ENCODE measurements around the gene ARMC12. TPM values are rescaled to one million over a fixed set of nuclear protein-coding genes. Genes with fewer than 3 reads are reported as not detected.

The ARMC12 gene
- total RNA-seq, 1 donor from 2014 or later: 0.69 TPM

- no peak for TF ChIP-seq CTCF (IDR thresholded peaks at IDR 0.05; ENCODE audit: unreplicated experiment)
- H3K27me3 Mint-ChIP-seq (ENCODE audit: unreplicated experiment): peaks cover 8% of the 10 kb centered on the region
- H3K4me3 Mint-ChIP-seq (ENCODE audit: unreplicated experiment): peak overlapping the region; percentile 79
- no peak for DNase-seq (ENCODE audit: low spot score)
- H3K4me1 Mint-ChIP-seq (ENCODE audit: unreplicated experiment): peaks cover 64% of the 10 kb centered on the region
- H3K27ac Mint-ChIP-seq (ENCODE audit: unreplicated experiment): peak overlapping the region; percentile 79
- H3K36me3 Mint-ChIP-seq (ENCODE audit: low read depth, unreplicated experiment): no peaks in the 10 kb centered on the region
- H3K9me3 Mint-ChIP-seq (ENCODE audit: unreplicated experiment): no peaks in the 10 kb centered on the region
Observed at GRCh38 chr6:35718911-35719381, 17.9 kb upstream of the ARMC12 start.

- no peak for TF ChIP-seq CTCF (IDR thresholded peaks at IDR 0.05; ENCODE audit: unreplicated experiment)
- H3K4me1 Mint-ChIP-seq (ENCODE audit: unreplicated experiment): peaks cover 64% of the 10 kb centered on the region
- H3K27ac Mint-ChIP-seq (ENCODE audit: unreplicated experiment): peak overlapping the region; percentile 79
- peak overlapping the region; percentile 79 for H3K4me3 Mint-ChIP-seq (ENCODE audit: unreplicated experiment)
- H3K27me3 Mint-ChIP-seq (ENCODE audit: unreplicated experiment): peaks cover 8% of the 10 kb centered on the region
- no peak for DNase-seq (ENCODE audit: low spot score)
- H3K9me3 Mint-ChIP-seq (ENCODE audit: unreplicated experiment): no peaks in the 10 kb centered on the region
- no peaks in the 10 kb centered on the region for H3K36me3 Mint-ChIP-seq (ENCODE audit: low read depth, unreplicated experiment)
Observed at GRCh38 chr6:35719404-35719829, 17.4 kb upstream of the ARMC12 start.

- H3K27ac Mint-ChIP-seq (ENCODE audit: unreplicated experiment): peak overlapping the region; percentile 75
- peak; percentile 48 for DNase-seq (ENCODE audit: low spot score)
- H3K9me3 Mint-ChIP-seq (ENCODE audit: unreplicated experiment): no peaks in the 10 kb centered on the region
- no peaks in the 10 kb centered on the region for H3K36me3 Mint-ChIP-seq (ENCODE audit: low read depth, unreplicated experiment)
- no peak for TF ChIP-seq CTCF (IDR thresholded peaks at IDR 0.05; ENCODE audit: unreplicated experiment)
- peaks cover 8% of the 10 kb centered on the region for H3K27me3 Mint-ChIP-seq (ENCODE audit: unreplicated experiment)
- peak overlapping the region; percentile 51 for H3K4me3 Mint-ChIP-seq (ENCODE audit: unreplicated experiment)
- H3K4me1 Mint-ChIP-seq (ENCODE audit: unreplicated experiment): peaks cover 64% of the 10 kb centered on the region
Observed at GRCh38 chr6:35719830-35720733, 16.8 kb upstream of the ARMC12 start.

GRCh38 chr6:35722121-35722761 is 14.6 kb upstream of the ARMC12 start:
- TF ChIP-seq CTCF (IDR thresholded peaks at IDR 0.05; ENCODE audit: unreplicated experiment): no peak
- no peak overlapping the region for H3K4me3 Mint-ChIP-seq (ENCODE audit: unreplicated experiment)
- no peaks in the 10 kb centered on the region for H3K36me3 Mint-ChIP-seq (ENCODE audit: low read depth, unreplicated experiment)
- peaks cover 16% of the 10 kb centered on the region for H3K27me3 Mint-ChIP-seq (ENCODE audit: unreplicated experiment)
- H3K9me3 Mint-ChIP-seq (ENCODE audit: unreplicated experiment): no peaks in the 10 kb centered on the region
- H3K27ac Mint-ChIP-seq (ENCODE audit: unreplicated experiment): no peak overlapping the region
- DNase-seq (ENCODE audit: low spot score): no peak
- H3K4me1 Mint-ChIP-seq (ENCODE audit: unreplicated experiment): peaks cover 57% of the 10 kb centered on the region
